HG03175 (cell line): ENCODE results near the gene MCEE.
"Not testable (repeated sequence)": the region's sequence is repeated elsewhere in the genome, so short reads cannot be mapped to it uniquely, and the experiment has no call there.

Experiments used
- ATAC-seq: cut with Tn5 transposase; IDR thresholded peaks from one replicate; pipeline ENCODE4 v1.9.1; 2021; ENCODE audit warnings: mild to moderate bottlenecking, moderate library complexity; ENCODE audit not compliant: unreplicated experiment

The MCEE gene

GRCh38 chr2:71083752-71084312 is 46.2 kb downstream of the MCEE start:
- ATAC-seq = not testable (repeated sequence)

- ATAC-seq = not testable (repeated sequence)
Observed at GRCh38 chr2:71083297-71083696, 46.7 kb downstream of the MCEE start.

- peak; percentile 78 for ATAC-seq
Observed at GRCh38 chr2:71082402-71083252, 47.4 kb downstream of the MCEE start.

GRCh38 chr2:71078624-71079023 is 51.4 kb downstream of the MCEE start:
- ATAC-seq = no peak

- no peak for ATAC-seq
Observed at GRCh38 chr2:71074893-71075395, 55.1 kb downstream of the MCEE start.

GRCh38 chr2:71073475-71073874 is 56.6 kb downstream of the MCEE start:
- ATAC-seq = no peak

GRCh38 chr2:71072492-71072891 is 57.5 kb downstream of the MCEE start:
- ATAC-seq = no peak

- ATAC-seq = peak; percentile 43
Observed at GRCh38 chr2:71071681-71072398, 58.2 kb downstream of the MCEE start.

GRCh38 chr2:71070294-71071093 is 59.5 kb downstream of the MCEE start:
- no peak for ATAC-seq

GRCh38 chr2:71069376-71069775 is 60.7 kb downstream of the MCEE start:
- ATAC-seq = no peak

- ATAC-seq = peak; percentile 69
Observed at GRCh38 chr2:71068218-71069035, 61.6 kb downstream of the MCEE start, which contains the start of gene NAGK. TSS of gene NAGK (plus strand) at chr2:71068648. CDS start at chr2:71068684, 36 bp downstream.

GRCh38 chr2:71067567-71068217 is 62.3 kb downstream of the MCEE start:
- ATAC-seq = peak; percentile 2

GRCh38 chr2:71066856-71067255 is 63.2 kb downstream of the MCEE start:
- no peak for ATAC-seq

- no peak for ATAC-seq
Observed at GRCh38 chr2:71064754-71065621, 65.0 kb downstream of the MCEE start.

GRCh38 chr2:71064110-71064611 is 65.9 kb downstream of the MCEE start:
- ATAC-seq = no peak

- no peak for ATAC-seq
Observed at GRCh38 chr2:71063216-71063615, 66.8 kb downstream of the MCEE start.

- no peak for ATAC-seq
Observed at GRCh38 chr2:71060871-71061270, 69.2 kb downstream of the MCEE start.

- no peak for ATAC-seq
Observed at GRCh38 chr2:71060211-71060610, 69.8 kb downstream of the MCEE start.
